ENCODE measurements around the gene ASTE1. TPM values are rescaled to one million over a fixed set of nuclear protein-coding genes. Genes with fewer than 3 reads are reported as not detected.
"Not testable (repeated sequence)": the region's sequence is repeated elsewhere in the genome, so short reads cannot be mapped to it uniquely, and the experiment has no call there.

The ASTE1 gene
- total RNA-seq, 4 donors from 2014 or later, result 1.8 to 14.9 (median 10.9) TPM

- TF ChIP-seq CTCF (IDR thresholded peaks at IDR 0.05) (no peak), POLR2A (IDR thresholded peaks at IDR 0.05) (no peak)
- no peaks in the 10 kb centered on the region for H3K4me1 ChIP-seq
Measured at GRCh38 chr3:131053043-131053859, 26.6 kb upstream of the ASTE1 start.

GRCh38 chr3:131050001-131050400 is 23.4 kb upstream of the ASTE1 start:
- Histone ChIP-seq H3K4me3 (no peak overlapping the region), H3K27me3 (no peaks in the 10 kb centered on the region), H3K36me3 (no peaks in the 10 kb centered on the region), H3K27ac (no peak overlapping the region), H3K9me3 (no peaks in the 10 kb centered on the region), H3K4me1 (no peaks in the 10 kb centered on the region)
- no peak for TF ChIP-seq POLR2A (IDR thresholded peaks at IDR 0.05)
- no peak for TF ChIP-seq CTCF (IDR thresholded peaks at IDR 0.05)
- DNase-seq, result no peak
- intact Hi-C loops (cut with DNase I; ENCODE audit: low total_unique reads), result no loop called here

More at GRCh38 chr3:131053043-131053859, 26.6 kb upstream of the ASTE1 start:
- Histone ChIP-seq H3K9me3 (no peaks in the 10 kb centered on the region), H3K27me3 (no peaks in the 10 kb centered on the region), H3K27ac (no peak overlapping the region), H3K36me3 (no peaks in the 10 kb centered on the region), H3K4me3 (no peak overlapping the region)
- intact Hi-C loops (cut with DNase I; ENCODE audit: low total_unique reads), result no loop called here
- no peak for DNase-seq

- H3K9me3 ChIP-seq, result peaks cover 0 to 3% of the 10 kb centered on the region in 2 donors
- TF ChIP-seq CTCF (IDR thresholded peaks at IDR 0.05) (no peak), POLR2A (IDR thresholded peaks at IDR 0.05) (no peak)
- intact Hi-C loops (cut with DNase I; ENCODE audit: low total_unique reads), result no loop called here
- H3K4me1 ChIP-seq, result no peaks in the 10 kb centered on the region
- no peak overlapping the region for H3K4me3 ChIP-seq
- no peak overlapping the region for H3K27ac ChIP-seq
- DNase-seq, result no peak
- H3K27me3 ChIP-seq, result no peaks in the 10 kb centered on the region
- no peaks in the 10 kb centered on the region for H3K36me3 ChIP-seq
Measured at GRCh38 chr3:131048030-131048429, 21.4 kb upstream of the ASTE1 start.

GRCh38 chr3:131047582-131047981 is 21.0 kb upstream of the ASTE1 start:
- Histone ChIP-seq H3K4me3 (no peak overlapping the region), H3K36me3 (no peaks in the 10 kb centered on the region), H3K27me3 (no peaks in the 10 kb centered on the region), H3K27ac (no peak overlapping the region), H3K4me1 (no peaks in the 10 kb centered on the region), H3K9me3 (peaks cover 0 to 3% of the 10 kb centered on the region in 2 donors)
- intact Hi-C loops (cut with DNase I; ENCODE audit: low total_unique reads), result no loop called here
- TF ChIP-seq CTCF (IDR thresholded peaks at IDR 0.05) (no peak), POLR2A (IDR thresholded peaks at IDR 0.05) (no peak)
- no peak for DNase-seq

- H3K36me3 ChIP-seq; intact Hi-C loops (cut with DNase I; ENCODE audit: low total_unique reads); H3K4me1 ChIP-seq: not testable (repeated sequence)
Measured at GRCh38 chr3:131042271-131042985, 15.8 kb upstream of the ASTE1 start.

More at GRCh38 chr3:131042271-131042985, 15.8 kb upstream of the ASTE1 start:
- not testable (repeated sequence) for H3K27me3 ChIP-seq, H3K4me3 ChIP-seq, H3K27ac ChIP-seq, DNase-seq, H3K9me3 ChIP-seq

Data from uterus (tissue), 4 donors.